GM19324 (cell line): Measurements from ENCODE around the gene TFEB.

Source experiments
- ATAC-seq: cut with Tn5 transposase; IDR thresholded peaks from one replicate; pipeline ENCODE4 v1.9.1; 2021; ENCODE audit warnings: mild to moderate bottlenecking, moderate library complexity; ENCODE audit not compliant: unreplicated experiment, low FRiP score

The TFEB gene

DNA sequence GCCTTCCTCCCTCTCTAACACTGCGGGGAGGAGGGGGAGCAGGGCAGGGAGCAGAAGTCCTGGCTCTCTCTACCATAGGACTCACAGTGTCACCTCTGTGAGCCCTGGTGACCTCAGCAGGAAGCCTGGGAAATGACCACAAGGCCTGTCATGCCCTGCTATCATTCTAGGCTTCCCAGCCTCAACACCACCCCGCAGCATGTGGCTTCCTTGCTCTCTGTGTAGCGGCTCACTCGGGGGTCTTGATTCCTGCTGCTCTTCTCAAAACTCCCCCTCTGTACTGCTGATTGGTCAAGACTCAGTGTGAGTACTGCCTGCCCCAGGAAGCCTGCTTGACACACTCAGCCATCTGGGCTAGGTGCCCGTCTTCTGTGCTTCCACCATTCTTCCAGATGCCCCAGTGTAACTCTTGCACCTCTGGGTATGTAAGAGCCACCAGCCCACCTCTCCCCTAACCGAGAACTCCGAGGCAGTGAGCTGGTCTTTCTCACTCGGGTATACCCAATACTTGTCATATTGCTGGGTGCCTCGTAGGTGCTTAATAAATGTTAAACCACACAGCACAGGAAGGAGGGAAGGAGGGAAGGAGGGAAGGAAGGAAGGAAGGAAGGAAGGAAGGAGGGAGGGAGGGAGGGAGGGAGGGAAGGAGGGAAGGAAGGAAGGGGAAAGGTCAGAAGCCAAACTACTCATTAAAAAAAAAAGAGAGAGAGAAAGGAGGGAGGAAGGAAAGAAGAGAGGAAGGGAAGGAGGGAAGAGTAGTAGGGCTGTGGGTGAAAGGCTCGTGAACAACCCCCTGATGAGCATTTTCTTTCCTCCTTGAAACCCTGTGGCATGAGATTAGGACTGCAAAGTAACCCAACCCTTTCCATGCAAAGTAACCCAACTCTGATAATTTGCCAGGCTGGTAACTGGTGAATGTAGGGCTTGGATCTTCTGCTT lies 92.2 kb downstream of the TFEB start:
- ATAC-seq: no peak

DNA sequence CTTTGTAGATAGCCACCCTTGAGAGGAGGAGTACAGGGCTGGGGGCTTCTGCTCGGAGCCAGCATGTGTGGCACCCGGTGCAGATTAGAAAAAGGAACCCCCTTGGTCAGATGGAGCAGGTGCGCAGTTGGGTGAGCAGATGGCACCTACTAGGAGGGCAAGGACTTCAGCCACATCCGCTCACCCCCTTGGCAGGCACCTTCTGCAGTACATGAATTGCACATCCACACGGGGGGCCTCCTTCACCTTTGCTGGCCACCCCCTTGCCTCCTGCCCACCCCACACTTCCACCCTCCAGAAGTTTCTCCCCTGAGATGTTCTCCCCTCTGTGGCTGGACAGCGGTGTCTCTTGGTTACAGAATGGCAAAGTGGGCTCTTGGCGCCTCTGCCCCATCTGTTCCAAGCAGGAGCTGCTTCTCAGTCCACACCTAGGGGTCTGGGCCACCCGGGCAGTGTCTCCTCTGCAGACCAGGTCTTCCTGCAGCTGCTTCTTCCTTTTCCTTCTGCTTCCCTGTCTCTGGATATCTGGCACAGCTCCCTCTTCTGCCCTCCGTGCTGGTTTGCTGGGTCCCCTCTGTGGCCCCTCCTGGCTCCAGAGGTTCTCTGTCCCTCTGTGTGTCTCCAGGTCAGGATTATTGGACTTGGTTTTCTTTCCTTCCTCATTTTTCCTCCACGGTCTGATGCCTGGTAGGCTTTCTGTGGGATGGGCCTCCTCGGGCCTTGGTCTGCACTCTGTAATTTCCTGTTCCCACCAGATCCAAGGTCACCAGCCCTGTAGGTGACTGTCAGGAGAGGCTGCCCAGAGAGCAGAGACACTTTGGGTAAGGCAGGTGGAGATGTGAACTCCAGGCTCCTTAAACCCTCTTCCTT lies 93.1 kb downstream of the TFEB start:
- ATAC-seq: no peak

DNA sequence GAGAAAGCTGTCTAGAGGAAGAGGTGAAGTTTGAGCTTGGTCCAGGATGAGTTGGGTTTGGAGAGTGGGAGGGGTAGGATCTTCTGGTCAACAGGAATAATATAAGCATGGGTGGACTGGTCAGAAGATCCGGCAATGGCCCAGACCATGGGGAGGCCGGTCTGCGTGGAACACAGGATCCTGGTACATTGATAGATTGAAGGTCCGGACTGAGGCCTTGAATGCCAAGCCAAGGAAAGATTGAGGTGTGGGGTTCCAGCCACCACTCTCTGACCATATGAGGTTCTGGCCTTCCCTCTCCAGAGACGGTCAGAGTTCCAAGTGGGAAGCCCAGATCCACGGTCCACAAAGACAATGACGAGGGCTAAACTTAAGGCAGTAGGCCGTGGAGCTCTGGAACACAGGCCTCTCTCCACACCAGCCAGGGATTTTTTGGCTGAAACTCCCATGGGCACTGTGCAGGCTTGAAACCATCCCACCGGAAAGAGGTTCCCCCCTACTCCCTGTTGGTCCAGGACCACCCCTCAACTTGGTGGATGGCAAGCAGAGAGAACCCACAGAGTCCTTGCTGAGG lies 94.0 kb downstream of the TFEB start:
- ATAC-seq: no peak

DNA sequence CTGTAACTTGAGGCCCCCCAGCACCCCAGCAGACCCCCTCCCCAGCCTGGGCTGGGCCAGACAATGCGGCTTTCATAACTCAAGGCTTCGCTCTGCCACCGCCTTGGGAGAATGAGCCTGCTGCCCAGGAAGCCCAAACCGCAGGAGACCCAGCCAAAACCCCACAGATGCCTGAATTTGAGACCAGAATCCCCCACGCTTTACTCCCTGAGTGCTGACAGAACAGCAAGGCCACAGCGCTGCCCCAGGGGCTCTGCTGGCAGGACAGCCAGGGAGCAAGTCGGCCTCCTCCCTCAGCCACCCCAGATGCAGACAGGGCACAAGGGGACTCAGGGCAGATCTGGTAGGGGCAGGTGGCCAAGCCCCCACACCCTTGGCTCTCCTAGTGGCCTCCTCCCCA lies 95.0 kb downstream of the TFEB start:
- no peak for ATAC-seq

DNA sequence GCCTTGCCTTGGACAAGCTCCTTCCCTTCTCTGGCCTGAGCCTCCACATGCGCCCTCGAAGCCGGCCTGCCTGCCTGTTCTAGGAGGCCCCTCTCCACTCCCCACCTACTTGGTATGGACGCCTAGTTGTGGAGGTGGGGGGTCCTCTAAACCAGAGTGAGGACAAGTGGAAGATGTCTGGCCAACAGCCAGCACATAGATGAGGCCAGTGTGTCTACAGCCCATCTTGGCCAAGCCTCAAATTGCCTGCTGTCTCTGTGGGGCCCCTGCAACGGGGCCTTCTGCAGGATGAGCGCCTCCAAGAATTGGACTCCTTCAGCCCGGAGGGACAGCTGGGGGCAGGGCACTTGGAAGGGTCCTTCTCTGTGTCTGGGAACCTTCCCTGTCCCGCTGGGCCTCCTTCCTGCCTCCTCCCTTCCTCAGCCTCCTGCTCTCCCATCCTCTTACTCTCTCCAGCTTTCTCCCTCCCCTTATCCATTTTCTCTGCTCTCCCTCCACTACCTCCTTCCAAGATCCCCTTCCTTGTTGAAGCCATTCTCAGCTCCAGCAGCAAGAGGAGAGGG lies 95.5 kb downstream of the TFEB start:
- no peak for ATAC-seq

DNA sequence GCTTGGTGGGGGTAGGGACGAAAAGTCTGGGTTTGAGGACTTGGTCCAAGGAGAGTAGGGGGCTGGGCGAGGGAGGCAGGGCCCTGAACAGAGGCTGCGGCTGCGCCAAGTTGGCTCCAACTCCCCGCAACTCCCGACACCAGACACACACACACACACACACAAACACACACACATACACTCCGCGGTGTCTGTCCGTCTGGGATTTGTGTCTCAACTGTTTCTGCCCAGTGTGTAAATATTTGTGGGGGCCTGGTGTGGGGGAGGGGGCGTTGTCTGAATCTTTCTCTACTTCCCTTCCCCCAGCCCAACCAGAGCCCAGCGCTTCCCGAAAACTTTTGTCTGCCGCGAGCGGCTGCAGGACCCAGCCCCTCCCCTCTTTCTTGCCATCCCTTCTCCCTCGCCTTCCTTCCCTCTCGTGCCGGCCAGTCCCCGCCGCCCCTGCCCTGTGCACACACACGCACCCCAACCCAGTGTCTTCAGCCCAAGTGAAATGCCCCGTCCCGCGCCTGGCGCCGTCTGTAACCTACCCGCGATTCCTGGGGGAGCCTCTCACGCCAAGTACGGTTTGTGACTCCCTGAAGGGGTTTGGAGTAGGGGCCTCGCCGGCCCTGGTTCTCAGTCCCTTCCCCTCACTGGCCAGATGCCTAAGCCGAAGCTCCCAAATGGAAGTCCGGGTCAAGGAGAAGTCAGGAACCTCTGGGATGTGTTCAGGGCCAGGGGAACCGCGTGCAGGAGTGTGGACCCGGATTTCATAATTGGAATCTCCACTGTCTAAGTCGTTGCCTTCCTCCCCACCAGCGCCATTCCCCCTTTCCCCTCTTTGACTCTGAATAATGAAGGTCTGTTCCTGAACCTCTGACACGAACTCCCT lies 96.2 kb downstream of the TFEB start:
- ATAC-seq: no peak

DNA sequence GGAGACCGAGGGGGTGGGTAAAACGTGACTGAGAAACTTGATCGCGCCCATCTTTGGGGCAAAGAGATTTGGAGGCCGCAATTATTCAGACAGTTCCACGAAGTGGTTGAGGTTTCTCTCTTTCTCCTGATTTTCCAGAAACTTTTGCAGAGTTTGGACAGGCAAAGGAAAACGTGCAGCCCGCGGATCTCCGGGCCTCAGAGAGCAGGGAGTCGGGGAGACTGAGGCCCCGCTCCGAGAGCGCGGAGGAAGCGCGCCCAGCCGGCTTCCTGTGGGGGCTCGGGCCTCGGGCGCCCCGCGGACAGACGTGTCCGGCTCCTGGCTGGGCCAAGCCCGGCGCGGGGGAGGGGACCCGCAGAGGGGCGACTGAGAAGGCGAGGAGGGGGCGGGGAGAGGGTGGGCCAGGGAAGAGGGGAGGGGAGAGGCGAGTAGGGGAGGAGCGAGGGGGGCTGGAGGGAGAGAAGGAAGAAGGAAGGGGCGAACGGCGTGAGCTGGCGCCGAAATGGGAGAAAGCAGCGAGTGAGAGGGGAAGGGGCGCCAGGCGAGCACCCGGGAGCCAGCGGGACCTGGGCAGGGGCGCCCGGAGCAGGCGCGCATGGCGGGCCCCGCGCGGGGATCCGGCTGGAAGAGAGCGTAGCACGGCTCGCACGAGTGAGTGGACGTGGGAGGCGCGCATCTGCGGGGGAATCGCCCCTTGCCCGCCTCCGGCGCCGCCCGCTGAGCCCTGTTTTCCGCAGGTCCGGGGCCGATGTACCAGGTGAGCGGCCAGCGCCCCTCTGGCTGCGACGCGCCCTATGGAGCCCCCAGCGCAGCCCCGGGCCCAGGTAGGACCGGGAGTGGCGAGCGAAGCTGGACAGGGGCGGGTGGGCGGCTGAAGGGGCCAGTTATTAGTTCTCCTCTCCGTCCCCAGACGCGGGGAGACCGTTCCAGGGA lies 97.1 kb downstream of the TFEB start, which contains the start of gene MDFI:
Gene MDFI, plus strand, starts transcription at position 467 of the 933 bp plus-strand sequence. Its CDS starts 282 bp downstream, at position 749.
- no peak for ATAC-seq

DNA sequence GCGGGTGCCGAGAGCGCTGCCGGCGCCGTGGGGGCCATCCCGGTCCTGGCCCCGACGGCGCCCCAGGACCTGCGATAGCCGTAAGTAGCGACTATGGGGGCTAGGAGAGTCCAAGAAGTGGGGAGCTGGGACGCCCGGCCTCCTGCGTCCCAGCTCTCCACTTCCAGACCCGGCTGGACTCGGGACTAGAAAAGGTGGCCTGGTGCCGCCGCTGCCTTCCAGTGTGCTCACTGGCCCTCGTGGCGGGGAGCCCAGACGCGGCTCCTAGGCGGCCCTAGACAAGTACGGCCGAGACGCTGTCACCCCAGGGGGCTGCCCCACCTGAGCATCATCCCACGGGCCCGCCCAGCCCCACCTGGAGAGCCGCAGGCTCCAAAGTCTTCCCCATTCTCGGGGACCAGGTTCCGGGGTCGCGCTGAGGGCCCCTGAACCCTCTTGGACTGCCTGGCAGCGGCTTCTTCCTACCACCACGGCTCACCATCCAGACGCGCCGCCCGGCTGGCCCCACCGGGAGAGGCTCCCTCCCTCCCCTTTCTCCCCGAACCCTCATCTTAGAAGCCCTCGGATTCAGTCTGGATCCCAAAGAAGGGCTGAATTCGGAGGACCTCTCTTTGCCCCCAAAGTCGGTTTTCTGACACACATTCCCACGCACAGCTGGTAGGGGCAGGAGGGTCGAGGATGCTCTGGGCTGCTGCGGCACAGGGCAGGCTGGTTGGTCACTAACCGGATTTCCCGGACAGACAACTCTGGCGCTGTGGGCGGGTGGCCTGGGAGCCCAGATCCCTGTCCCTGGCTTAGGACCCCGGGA lies 98.0 kb downstream of the TFEB start:
- no peak for ATAC-seq

DNA sequence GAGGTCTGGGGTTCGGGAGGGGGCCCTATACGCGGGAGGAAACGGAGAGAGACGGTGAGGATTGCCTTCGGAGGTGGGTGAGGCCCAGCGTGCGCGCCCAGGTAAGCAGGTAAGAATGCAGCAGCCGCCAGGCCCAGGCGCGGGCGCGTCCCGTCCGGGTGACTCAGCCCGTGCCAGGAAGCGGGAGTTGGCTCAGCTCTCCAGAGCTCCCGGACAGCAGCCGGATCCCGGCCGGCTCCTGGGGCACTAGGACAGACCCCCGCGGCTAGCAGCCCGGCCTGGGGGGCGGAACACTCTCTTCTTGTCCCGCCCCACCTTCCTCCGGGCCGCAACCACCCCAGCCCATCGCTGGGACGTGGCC lies 98.6 kb downstream of the TFEB start:
- no peak for ATAC-seq

DNA sequence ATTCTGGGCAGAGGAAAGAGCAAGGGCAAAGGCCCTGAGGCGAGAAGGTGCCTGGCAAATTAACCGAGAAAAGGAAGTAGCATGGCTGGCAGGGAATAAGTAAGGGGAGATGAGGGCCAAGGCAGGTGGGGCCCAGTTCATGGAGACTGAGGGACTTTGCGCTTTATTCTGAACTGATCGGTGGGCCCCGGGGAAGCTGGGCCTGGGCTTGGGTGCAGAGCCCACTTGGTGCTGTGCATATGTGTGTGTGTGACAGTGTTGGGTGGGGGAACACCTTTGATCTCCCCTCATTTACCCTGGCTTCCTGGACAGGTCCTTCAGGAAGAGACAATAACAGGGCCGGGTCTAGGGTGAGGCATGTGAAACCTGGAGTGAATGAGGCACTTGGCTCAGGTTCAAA lies 100.0 kb downstream of the TFEB start:
- ATAC-seq: no peak

DNA sequence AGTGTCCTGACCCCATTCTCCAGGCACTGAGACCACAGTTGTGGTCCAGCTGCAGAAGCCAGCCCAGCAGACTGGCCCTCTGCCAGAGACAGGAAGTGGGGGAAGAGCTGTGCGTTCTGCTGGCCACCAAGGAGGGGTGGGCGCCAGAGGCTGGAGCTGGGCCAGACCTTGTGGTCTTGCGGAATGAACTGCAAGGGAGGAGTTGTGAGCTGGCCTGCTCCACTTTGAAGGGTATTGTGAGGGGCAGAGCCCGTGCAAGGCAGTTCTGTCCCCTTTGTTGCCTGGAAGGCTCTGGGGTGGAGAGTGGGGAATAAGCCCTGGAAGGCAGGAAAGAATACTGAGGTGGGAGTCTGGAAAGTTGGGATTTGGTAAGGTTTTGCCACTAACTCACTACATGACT lies 100.8 kb downstream of the TFEB start:
- ATAC-seq: no peak
